Umbilical cord (tissue), 2 donors: Measurements from ENCODE around the gene PCCB. TPM values are rescaled to one million over a fixed set of nuclear protein-coding genes. Genes with fewer than 3 reads are reported as not detected.
"Not testable (repeated sequence)": the region's sequence is repeated elsewhere in the genome, so short reads cannot be mapped to it uniquely, and the experiment has no call there.

Experiments used
- DNase-seq: peaks from one replicate; pipeline ENCODE4 v3.0.0-alpha.2; 2015; ENCODE audit warnings: low spot score
- total RNA-seq: library from RNA; depleted of rRNA; stranded (reverse); fragments of >200 nt; gene quantifications from one replicate; pipeline ENCODE4 v1.2.3, GENCODE V29; 2014; ENCODE audit warnings: low replicate concordance; ENCODE audit not compliant: insufficient read depth

PCCB gene
- 13.5 TPM for total RNA-seq

DNA sequence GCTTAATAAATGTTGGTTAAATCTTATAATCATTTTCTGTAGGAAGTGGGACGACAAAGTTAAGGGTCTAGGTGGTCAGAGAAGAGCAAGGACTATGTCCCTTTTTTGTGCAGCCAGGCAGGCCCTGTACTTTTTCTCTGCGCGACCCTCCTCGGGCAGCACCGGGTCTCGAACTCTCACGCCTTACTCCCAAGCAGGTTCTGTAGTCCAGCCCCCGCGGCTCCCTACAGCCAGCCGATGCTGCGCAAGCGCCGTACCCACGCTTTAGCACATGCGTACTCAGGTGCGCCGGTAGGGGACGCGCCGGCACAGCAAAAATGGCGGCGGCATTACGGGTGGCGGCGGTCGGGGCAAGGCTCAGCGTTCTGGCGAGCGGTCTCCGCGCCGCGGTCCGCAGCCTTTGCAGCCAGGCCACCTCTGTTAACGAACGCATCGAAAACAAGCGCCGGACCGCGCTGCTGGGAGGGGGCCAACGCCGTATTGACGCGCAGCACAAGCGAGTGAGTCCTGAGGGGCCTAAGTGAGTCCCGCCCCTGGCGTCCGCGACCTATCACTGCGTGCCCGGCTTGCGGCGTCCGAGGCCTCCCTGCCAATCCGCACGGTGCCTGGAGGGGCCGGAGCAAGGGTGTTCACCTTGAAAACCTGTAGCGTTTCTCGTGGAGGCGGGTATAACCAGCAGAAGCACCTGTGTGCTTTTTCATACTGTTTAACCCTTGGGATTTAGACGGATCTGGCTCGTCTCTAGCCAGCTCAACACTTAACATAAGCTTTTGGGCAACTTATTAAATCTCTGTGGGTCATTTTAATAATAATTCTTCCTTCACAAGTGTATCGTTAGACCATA, at the start of gene PCCB:
Gene PCCB (plus strand): TSS at position 282 of the 844 bp plus-strand sequence. CDS start 36 bp downstream, at position 318.
- DNase-seq, result peak; percentile 95

DNA sequence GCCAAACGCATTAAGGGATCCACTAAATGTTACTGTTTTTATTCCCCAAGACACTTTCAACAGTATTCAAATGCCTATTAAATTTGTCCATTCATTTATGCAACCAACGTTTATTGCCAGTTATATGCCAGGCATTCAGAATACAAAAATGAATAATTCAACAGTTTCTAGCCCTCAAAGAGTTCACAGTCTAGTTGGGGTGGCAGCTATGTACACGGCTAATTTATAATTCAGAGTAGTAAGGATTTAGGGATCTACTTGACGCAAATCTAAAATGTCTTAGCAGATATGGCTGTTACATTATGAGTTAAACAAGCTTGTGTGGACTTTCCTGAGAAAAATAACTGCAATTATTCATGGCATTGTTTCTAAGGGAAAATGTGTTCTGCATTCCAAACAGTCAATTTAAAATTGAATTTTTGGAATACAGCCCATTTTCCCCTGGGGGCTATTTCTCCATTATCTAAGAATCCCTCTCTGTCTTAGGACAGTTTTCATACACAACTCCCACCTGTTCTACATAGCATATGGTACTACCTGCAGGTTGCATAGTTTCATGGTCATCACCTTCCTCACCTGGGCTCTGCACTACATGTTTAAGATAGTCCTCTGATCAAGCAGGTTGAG, 42.5 kb upstream of the PCCB start:
- no peak for DNase-seq

DNA sequence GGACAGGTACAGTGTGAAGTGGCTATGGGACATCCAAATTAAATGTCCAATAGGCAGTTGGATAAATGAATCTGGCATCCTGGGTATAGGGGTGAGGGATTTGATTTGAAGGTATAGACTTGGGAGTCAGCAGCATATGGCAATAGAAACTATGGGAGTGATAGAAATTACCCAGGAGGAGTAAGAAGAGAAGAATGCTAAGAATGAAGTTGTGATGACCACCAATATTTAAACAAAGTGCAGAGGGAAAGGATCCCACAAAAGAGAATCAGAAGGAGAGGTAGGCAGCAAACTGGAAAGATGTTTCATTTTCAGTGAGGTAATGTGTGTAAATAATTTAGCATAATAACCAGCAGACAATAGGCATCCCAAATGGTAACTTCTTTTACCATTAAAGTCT, 40.2 kb upstream of the PCCB start:
- no peak for DNase-seq

DNA sequence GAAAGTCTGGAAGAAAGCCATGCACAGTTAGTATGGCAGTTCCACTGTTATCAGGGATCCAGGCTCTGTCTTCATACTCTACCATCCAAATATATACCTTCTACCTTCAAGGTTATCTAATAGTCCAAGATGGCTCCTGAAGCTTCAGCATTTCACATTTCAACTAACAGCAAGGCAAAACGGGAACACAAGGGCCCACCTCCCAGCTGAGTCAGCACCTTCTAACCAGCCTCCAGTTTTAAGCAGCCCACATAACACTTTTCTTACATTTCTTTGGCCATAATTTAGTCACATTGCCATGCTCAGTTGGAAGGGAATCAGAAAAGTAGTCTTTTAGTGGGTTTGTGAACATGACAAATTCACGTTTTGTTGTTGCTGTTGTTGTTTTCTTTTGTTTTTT, 38.6 kb upstream of the PCCB start:
- no peak for DNase-seq

DNA sequence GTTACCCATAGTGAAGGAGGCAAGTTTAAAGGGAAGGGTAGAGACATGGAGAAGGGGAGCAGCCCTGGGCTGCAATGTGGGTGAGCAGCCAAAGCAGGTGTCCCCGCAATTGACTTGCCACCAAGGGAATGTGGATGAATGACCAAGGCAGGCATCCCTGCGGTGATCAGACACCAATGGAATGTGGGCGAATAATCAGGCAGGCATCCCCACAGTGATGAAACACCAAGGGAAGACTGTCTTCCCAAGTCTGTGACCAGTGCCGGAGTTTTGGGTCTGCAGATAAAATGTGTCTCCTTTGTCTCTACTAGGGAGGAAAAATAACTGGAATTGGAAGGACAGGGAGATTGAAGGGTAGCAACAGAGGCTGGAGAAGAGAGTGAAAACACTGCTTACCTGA, 27.4 kb upstream of the PCCB start:
- not testable (repeated sequence) for DNase-seq

DNA sequence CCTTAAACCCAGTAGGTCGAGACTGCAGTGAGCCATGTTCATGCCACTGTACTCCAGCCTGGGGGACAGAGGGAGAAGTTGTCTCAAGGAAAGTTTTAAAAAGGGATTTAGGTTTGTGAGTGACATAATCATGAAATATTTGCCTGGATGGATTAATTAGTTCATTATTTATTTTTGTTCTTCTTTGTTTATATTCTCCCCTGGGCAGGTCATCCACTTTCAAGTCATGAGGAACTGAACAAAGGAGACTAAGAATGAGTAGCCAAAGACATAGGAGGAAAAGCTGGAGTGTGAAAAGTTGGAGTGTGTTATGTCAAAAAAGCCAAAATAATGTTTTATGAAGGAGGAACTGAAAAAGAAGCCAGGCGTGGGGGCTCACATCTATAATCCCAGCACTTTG, 17.7 kb upstream of the PCCB start:
- no peak for DNase-seq

DNA sequence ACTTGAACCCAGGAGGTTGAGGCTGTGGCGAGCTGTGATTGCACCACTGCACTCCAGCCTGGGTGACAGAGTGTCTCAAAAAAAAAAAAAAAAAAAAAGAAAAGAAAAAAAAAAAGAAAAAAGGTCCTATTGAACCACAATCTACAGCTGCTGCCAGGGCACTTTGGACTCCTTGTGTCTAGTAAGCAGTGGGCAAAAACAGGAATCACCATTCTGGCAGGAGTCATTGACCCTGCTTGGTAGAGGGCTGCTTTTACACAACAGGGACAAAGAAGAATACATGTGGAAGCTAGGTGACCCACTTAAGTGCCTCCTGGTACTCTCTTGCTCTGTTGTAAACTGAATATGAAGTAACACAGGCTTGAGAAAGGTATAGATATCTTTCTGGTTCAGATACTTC, 14.6 kb upstream of the PCCB start:
- DNase-seq, result no peak

DNA sequence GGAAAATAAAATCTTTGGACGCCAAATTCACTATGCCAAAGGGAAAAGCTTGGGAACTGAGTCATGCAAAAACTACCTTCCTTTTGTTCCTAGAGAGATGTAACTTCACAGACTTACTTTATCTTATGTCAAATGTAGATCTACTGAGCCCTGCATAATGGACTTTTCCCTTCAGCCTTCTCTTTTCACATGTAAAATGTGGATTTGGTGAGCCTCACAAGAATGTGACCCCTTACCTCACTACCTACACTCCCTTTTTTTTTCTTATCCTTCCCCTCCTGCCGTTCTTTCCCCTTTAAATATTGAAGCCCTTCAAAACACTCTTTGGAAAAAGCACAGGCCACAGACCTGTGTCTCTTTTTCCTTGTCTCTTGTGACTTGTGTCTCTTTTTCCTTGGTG, 14.0 kb upstream of the PCCB start:
- DNase-seq, result no peak

DNA sequence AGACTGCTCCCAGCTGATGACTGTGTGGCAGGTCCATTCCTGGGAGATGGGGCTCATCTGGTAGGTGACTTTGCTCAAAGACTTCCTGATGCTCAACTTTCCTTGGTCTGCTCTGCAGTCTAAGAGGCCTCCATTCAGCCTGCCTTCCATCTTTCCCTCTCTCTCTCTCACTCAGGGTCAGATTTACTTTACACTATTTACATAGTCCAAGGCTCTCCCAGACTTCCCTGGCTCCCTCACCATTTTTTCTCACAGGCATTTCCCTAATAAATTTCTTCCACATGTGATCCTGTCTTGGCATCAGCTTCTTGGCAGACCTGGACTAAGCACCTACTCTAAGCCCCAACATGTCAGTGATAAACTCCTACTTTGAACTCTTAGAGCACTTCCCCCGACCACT, 13.0 kb upstream of the PCCB start:
- no peak for DNase-seq

DNA sequence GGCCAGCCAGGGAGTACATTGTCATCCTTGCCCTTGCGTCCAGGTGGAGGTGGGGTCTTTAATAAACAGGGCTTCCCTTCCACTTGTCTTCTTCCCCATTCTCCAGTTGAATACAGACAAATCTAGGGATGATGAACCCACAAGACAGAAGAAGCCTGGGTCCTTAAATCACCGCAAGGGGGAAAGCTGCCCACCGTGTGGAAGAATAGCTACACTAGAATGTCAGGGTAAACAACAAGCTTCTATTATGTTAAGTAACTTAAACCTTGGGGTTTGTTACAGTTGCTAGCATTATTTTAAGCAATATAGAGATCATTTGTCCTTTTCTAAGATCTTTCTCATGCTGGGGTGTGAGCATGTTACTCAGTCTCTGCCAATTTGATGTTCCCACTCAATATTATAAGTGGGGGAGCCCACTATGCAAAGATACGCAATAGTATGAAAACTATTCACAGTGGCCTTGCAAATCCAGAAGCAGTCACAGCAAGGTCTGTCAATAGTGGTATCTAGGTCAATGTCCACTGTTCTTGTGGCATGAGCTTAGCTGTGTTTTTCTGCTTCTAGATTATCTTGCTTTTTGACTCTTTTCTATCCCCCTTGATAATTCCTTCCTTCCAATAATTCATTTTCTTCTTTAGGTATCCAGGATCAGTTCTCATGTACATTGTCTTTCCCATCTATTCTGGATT, 12.0 kb upstream of the PCCB start:
- DNase-seq, result no peak

DNA sequence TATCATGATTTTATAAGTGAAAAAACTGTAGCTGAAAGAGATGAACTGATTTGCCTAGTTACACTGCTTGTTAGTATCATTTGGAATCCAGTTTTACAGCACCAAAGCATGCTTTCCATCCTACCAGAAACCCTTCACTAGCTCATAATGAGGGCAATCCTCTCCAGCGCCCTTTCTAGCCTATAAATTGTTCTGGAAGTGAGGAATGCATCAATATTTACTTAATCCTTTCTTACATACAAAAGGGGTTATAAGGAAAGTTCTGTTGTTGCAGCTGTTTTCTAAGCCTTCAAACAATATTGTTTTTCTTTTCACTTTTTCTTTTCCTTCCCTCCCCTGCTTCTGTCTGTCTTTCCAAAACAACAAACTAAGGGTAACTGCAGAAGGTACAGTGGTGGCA, 11.0 kb upstream of the PCCB start:
- DNase-seq, result no peak

DNA sequence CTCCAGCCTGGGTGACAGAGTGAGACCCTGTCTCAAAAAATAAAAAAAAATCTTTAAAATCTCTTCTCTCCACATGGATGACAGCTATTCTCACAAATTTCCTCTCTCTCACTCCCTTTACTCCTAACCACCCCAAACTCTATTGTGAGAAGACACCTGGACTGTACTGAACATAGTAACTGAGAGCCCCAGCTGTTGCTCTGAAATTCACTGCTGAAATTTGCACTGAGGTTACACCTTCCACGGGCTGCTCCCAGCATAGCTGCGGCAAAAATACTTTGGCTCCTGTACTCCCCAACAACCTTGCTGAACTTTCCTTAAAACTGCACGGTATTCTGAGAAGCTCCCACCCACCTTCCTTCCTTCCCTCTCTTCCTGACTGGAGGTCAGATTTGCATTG, 4.4 kb upstream of the PCCB start:
- DNase-seq, result no peak

DNA sequence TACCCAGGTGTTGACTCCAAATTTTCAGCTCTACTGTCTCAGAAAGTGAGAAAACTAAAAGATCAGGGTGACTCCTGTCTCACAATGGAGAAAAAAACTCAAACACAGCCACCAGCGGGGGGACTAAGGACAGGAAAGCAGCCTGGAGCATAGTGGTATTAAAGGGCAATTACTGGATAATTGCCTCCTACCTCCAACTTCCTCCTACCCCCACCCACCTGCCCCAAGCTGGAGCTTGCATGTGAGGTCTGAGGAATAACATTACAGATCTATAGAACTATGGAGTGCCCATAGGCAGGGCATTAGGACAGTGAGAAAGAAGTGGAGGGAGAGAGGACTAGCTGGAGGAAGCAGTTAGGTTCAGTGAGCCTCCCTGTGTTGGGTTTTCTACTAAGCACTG, 2.7 kb upstream of the PCCB start:
- no peak for DNase-seq

DNA sequence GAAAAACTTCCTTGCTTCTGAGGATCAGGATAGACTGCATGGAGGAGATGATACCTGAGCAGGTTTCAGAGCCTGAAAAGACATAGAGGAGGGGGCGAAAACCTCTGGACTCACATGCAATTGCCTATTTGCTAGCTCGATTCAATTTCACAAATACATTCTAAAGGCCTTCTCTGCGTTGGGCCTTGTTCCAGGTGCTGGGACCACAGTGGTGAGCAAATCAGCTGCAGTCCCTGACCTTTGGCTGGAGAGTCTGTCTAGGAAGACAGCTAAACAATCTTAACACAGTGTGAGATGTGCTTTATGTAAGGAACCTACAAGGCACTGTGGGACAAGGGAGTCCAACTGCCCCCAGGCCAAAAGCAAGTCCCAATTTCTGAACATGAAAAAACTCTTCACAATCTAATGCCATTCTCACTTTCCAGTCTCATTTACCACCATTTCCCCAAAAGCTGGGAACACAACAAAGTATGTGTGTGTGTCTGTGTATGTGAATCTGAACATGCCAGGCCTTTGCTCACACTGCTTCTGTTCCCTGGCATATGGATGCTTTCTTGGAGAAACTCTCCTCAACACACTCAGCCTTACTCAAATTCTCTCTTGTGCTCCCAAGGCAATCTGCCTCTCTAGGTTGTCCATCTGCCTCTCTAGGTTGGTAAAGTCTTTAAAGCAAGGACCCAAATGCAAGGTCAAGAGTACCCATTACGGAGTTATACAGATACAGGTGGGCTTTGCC, 2.1 kb upstream of the PCCB start:
- no peak for DNase-seq

DNA sequence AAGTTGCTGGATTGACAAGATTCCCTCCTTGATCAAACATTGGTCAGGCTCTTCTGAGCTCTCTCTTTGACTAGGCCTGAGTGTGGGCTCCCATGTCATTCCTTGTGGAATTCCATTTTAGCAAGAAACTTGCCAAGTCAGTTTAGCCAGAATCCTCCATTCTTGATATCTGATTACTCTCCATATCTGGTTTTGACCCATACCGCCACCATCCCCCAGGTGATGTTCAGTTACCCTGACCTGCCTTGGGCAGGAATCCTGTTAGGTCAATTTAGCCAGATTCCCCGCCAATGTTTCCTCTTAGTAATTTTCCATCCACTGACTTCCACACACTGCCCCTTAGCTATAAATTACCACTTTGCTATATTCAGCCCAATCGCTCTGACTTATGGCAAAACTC, 1.0 kb upstream of the PCCB start:
- DNase-seq, result no peak

DNA sequence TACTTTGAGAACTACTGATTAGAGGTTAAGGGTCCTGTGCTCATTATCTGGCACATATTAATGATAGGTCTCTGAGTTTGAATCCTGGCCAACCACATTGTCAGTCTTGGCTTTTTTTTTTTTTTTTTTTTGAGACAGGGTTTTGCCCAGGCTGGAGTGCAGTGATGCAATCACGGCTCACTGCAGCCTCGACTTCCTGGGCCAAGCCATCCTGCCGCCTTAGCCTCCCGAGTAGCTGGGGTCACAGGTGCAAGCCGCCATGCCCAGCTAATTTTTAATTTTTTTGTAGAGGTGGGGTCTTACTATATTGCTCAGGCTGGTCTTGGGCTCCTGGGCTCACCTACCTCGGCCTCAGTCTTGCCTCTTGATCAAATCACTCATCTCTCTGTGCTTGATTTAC, 547 bp upstream of the PCCB start:
- no peak for DNase-seq

DNA sequence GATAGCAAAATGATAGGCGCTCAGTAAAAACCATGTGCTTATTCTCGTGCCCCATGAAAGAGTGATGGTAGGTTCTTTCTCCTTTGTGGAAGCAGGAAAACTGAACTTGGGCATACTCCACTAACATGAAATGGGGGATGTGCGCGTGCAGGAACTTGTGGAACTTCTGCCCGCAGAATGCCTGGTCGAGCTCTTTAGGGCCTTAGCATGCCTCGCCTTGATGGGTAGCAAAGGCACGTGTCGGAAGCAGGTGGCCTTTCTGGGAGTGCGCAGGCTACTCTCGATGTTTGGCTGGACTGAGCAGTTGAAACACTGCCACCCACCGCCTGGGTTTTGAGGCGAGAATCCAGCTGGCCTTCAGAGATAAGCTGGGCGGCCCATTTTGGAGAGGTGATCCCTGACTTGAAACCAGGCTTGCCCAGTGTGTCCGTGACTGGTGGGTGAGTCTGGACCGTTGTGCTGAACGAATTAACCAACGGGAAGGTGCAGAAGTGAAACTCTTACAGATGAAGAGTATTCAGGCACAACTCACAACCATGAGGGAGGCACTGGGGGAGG, 842 bp downstream of the PCCB start:
- DNase-seq, result peak; percentile 32

DNA sequence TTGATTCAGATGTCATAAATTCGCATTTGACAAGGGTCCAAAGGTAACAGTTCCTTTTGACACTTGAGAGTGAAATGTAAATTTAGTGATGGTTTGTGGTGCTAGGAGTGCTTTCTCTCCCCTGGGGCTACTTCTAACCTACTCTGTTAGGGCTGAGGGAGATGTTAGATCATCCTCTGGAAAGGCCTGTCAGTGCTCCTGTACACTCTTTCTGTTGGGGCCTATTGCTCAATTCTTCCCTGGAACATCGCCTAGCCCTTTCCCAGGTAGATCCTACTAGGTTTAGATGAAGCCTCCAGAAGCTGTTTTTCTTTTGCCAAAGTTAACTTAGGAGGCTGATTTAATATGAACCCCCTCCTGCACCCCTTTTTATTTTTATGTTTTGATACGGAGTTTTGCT, 1.4 kb downstream of the PCCB start:
- DNase-seq, result no peak

DNA sequence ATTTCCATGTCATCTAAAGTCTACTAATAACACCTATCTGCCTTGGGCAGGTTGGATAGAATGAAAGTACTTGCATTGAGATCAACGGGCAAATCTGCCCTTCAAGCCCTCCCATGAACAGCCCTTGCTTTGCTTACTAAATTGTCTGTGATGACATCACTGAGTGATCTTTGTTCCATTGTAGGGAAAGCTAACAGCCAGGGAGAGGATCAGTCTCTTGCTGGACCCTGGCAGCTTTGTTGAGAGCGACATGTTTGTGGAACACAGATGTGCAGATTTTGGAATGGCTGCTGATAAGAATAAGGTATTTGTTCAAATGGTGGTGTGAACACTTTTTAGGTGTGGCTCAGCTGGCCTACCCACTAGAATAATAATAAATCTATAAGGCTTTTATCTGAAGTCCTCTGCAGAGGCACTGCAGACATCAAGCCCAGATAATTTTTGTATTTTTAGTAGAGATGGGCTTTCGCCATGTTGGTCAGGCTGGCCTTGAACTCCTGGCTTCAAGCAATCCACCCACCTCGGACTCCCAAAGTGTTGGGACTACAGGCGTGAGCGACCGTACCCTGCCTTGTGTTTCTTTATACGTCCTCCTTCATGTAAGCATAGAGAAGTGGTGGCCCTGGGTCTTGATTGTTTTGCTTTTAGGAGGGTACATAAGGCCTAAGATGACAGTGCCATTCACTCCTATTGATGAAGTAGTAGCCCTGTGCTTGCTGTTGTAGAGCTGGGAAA, 5.7 kb downstream of the PCCB start:
- no peak for DNase-seq

DNA sequence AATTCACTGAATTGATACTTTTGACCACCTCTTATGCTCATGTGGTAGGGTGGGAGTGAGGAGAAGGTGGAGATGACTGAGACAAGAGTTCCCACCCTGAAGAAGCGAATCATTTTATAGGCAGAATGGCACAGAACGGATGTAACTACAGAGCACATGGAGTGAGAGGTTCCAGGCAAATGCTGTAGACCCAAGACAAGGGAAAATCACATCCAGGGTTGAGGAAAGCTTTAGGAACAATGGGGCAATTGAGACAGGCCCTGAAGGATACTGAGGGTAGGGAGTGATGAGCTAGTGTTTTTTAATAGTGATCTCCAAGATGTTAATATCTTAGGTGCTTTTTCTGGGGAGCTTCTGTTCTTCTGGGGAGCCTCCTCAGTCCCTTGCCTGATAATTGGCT, 8.1 kb downstream of the PCCB start:
- no peak for DNase-seq

DNA sequence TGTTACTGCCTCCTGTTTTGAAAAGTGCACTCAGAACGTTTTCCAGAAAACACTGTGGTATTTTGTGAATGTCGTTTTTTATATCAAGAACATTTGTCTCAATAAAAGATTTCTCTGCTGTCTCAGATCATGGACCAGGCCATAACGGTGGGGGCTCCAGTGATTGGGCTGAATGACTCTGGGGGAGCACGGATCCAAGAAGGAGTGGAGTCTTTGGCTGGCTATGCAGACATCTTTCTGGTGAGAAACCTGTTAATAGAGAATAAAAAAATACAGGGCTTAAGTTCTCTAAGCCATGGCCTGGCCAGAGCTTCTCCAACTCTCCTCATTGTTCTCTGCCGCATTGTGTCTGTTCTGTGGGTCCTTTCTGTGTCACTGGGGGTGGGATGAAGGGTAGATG, 11.7 kb downstream of the PCCB start:
- no peak for DNase-seq
